Measurements from ENCODE around the gene IDUA. TPM values are rescaled to one million over a fixed set of nuclear protein-coding genes. Genes with fewer than 3 reads are reported as not detected.
A peak's percentile ranks its signal among the peaks of the same experiment; 100 is the strongest.
"Not testable (repeated sequence)": the region's sequence is repeated elsewhere in the genome, so short reads cannot be mapped to it uniquely, and the experiment has no call there.

The IDUA gene
- total and polyA plus RNA-seq, 4 donors = 5.1 to 40.2 (median 27.0) TPM

GRCh38 chr4:973431-974397, 13.1 kb upstream of the IDUA start, which contains the start of gene DGKQ:
Gene DGKQ, minus strand, starts transcription at chr4:973569. Its CDS starts 87 bp downstream, at chr4:973482.
- H3K27ac ChIP-seq (ENCODE audit: low read depth, low read length) = no peak within 1 kb of the TSS
- 16% methylated on average over 123 of the region's 123 CpGs for WGBS (ENCODE audit: insufficient coverage)
- peaks cover 22% of the 10 kb centered on the region for H3K36me3 ChIP-seq (ENCODE audit: control insufficient read depth, insufficient read depth, low read length)
- H3K4me1 ChIP-seq (ENCODE audit: control insufficient read depth, insufficient read depth, low read length) = peaks cover 25% of the 10 kb centered on the region
- peaks cover under 1% of the 10 kb centered on the region for H3K27me3 ChIP-seq (ENCODE audit: control insufficient read depth, insufficient read depth, low read length)
- peak within 1 kb of the TSS; percentile 50 for H3K4me3 ChIP-seq (ENCODE audit: low read depth, low read length)
- DNase-seq (ENCODE audit: low read depth in 4 of 6, low spot score in 6 of 6) = peak in 5 of 6 donors; percentile 65 to 95 (median 83)
- no peaks in the 10 kb centered on the region for H3K9me3 ChIP-seq (ENCODE audit: control insufficient read depth, insufficient read depth, low read length)

GRCh38 chr4:974668-975067, 12.2 kb upstream of the IDUA start:
- H3K9me3 ChIP-seq (ENCODE audit: control insufficient read depth, insufficient read depth, low read length) = no peaks in the 10 kb centered on the region
- H3K36me3 ChIP-seq (ENCODE audit: control insufficient read depth, insufficient read depth, low read length) = peaks cover 24% of the 10 kb centered on the region
- H3K4me3 ChIP-seq (ENCODE audit: low read depth, low read length) = no peak overlapping the region
- H3K27ac ChIP-seq (ENCODE audit: low read depth, low read length) = no peak overlapping the region
- WGBS (ENCODE audit: insufficient coverage) = 96% methylated on average over 9 of the region's 9 CpGs
- no peak for DNase-seq (ENCODE audit: low read depth in 4 of 6, low spot score in 6 of 6)
- no peaks in the 10 kb centered on the region for H3K27me3 ChIP-seq (ENCODE audit: control insufficient read depth, insufficient read depth, low read length)
- peaks cover 24% of the 10 kb centered on the region for H3K4me1 ChIP-seq (ENCODE audit: control insufficient read depth, insufficient read depth, low read length)

- Histone ChIP-seq H3K4me1 (ENCODE audit: control insufficient read depth, insufficient read depth, low read length) (peaks cover 19% of the 10 kb centered on the region), H3K36me3 (ENCODE audit: control insufficient read depth, insufficient read depth, low read length) (peaks cover 19% of the 10 kb centered on the region)
- no CpG with 5 or more reads among the region's 25 CpGs for WGBS (ENCODE audit: insufficient coverage)
- not testable (repeated sequence) for H3K27ac ChIP-seq (ENCODE audit: low read depth, low read length); DNase-seq (ENCODE audit: low read depth in 4 of 6, low spot score in 6 of 6); H3K4me3 ChIP-seq (ENCODE audit: low read depth, low read length); H3K27me3 ChIP-seq (ENCODE audit: control insufficient read depth, insufficient read depth, low read length); H3K9me3 ChIP-seq (ENCODE audit: control insufficient read depth, insufficient read depth, low read length)
These were observed 10.8 kb upstream of the IDUA start for GRCh38 chr4:976016-976415.

GRCh38 chr4:978957-979701, 7.7 kb upstream of the IDUA start:
- no peaks in the 10 kb centered on the region for H3K27me3 ChIP-seq (ENCODE audit: control insufficient read depth, insufficient read depth, low read length)
- no peaks in the 10 kb centered on the region for H3K4me1 ChIP-seq (ENCODE audit: control insufficient read depth, insufficient read depth, low read length)
- no peak overlapping the region for H3K4me3 ChIP-seq (ENCODE audit: low read depth, low read length)
- H3K9me3 ChIP-seq (ENCODE audit: control insufficient read depth, insufficient read depth, low read length) = no peaks in the 10 kb centered on the region
- H3K36me3 ChIP-seq (ENCODE audit: control insufficient read depth, insufficient read depth, low read length) = peaks cover 28% of the 10 kb centered on the region
- 62% methylated on average over 17 of the region's 20 CpGs for WGBS (ENCODE audit: insufficient coverage)
- no peak overlapping the region for H3K27ac ChIP-seq (ENCODE audit: low read depth, low read length)
- no peak for DNase-seq (ENCODE audit: low read depth in 4 of 6, low spot score in 6 of 6)

- no peak overlapping the region for H3K4me3 ChIP-seq (ENCODE audit: low read depth, low read length)
- H3K27me3 ChIP-seq (ENCODE audit: control insufficient read depth, insufficient read depth, low read length) = no peaks in the 10 kb centered on the region
- H3K4me1 ChIP-seq (ENCODE audit: control insufficient read depth, insufficient read depth, low read length) = peaks cover 16% of the 10 kb centered on the region
- DNase-seq (ENCODE audit: low read depth in 4 of 6, low spot score in 6 of 6) = no peak
- H3K27ac ChIP-seq (ENCODE audit: low read depth, low read length) = no peak overlapping the region
- H3K36me3 ChIP-seq (ENCODE audit: control insufficient read depth, insufficient read depth, low read length) = peaks cover 30% of the 10 kb centered on the region
- H3K9me3 ChIP-seq (ENCODE audit: control insufficient read depth, insufficient read depth, low read length) = no peaks in the 10 kb centered on the region
- WGBS (ENCODE audit: insufficient coverage) = 88% methylated on average over 17 of the region's 17 CpGs
These were observed 4.6 kb upstream of the IDUA start for GRCh38 chr4:982291-982690.

- Histone ChIP-seq H3K36me3 (ENCODE audit: control insufficient read depth, insufficient read depth, low read length) (peaks cover 33% of the 10 kb centered on the region), H3K27ac (ENCODE audit: low read depth, low read length) (no peak overlapping the region), H3K4me1 (ENCODE audit: control insufficient read depth, insufficient read depth, low read length) (peaks cover 22% of the 10 kb centered on the region), H3K27me3 (ENCODE audit: control insufficient read depth, insufficient read depth, low read length) (no peaks in the 10 kb centered on the region), H3K4me3 (ENCODE audit: low read depth, low read length) (no peak overlapping the region), H3K9me3 (ENCODE audit: control insufficient read depth, insufficient read depth, low read length) (no peaks in the 10 kb centered on the region)
- DNase-seq (ENCODE audit: low read depth in 4 of 6, low spot score in 6 of 6) = no peak
- WGBS (ENCODE audit: insufficient coverage) = 94% methylated on average over 12 of the region's 15 CpGs
These were observed 4.0 kb upstream of the IDUA start for GRCh38 chr4:982814-983213.

- DNase-seq (ENCODE audit: low read depth in 4 of 6, low spot score in 6 of 6) = no peak
- Histone ChIP-seq H3K4me1 (ENCODE audit: control insufficient read depth, insufficient read depth, low read length) (peaks cover 34% of the 10 kb centered on the region), H3K9me3 (ENCODE audit: control insufficient read depth, insufficient read depth, low read length) (no peaks in the 10 kb centered on the region), H3K36me3 (ENCODE audit: control insufficient read depth, insufficient read depth, low read length) (peaks cover 44% of the 10 kb centered on the region), H3K4me3 (ENCODE audit: low read depth, low read length) (no peak overlapping the region), H3K27ac (ENCODE audit: low read depth, low read length) (no peak overlapping the region), H3K27me3 (ENCODE audit: control insufficient read depth, insufficient read depth, low read length) (no peaks in the 10 kb centered on the region)
- WGBS (ENCODE audit: insufficient coverage) = 87% methylated on average over 10 of the region's 15 CpGs
These were observed 2.3 kb upstream of the IDUA start for GRCh38 chr4:984336-985054.

- 12% methylated on average over 17 of the region's 23 CpGs for WGBS (ENCODE audit: insufficient coverage)
- DNase-seq (ENCODE audit: low read depth in 4 of 6, low spot score in 6 of 6) = peak in 2 of 6 donors; percentile 18 to 50
- no peaks in the 10 kb centered on the region for H3K27me3 ChIP-seq (ENCODE audit: control insufficient read depth, insufficient read depth, low read length)
- peaks cover 34% of the 10 kb centered on the region for H3K4me1 ChIP-seq (ENCODE audit: control insufficient read depth, insufficient read depth, low read length)
- H3K36me3 ChIP-seq (ENCODE audit: control insufficient read depth, insufficient read depth, low read length) = peaks cover 50% of the 10 kb centered on the region
- H3K9me3 ChIP-seq (ENCODE audit: control insufficient read depth, insufficient read depth, low read length) = no peaks in the 10 kb centered on the region
- H3K27ac ChIP-seq (ENCODE audit: low read depth, low read length) = no peak overlapping the region
- no peak overlapping the region for H3K4me3 ChIP-seq (ENCODE audit: low read depth, low read length)
These were observed 1.6 kb upstream of the IDUA start for GRCh38 chr4:985123-985830.

- H3K4me3 ChIP-seq (ENCODE audit: low read depth, low read length) = peak overlapping the region; percentile 69
- WGBS (ENCODE audit: insufficient coverage) = 0% methylated on average over 11 of the region's 14 CpGs
- H3K36me3 ChIP-seq (ENCODE audit: control insufficient read depth, insufficient read depth, low read length) = peaks cover 56% of the 10 kb centered on the region
- no peaks in the 10 kb centered on the region for H3K9me3 ChIP-seq (ENCODE audit: control insufficient read depth, insufficient read depth, low read length)
- no peak for DNase-seq (ENCODE audit: low read depth in 4 of 6, low spot score in 6 of 6)
- H3K27me3 ChIP-seq (ENCODE audit: control insufficient read depth, insufficient read depth, low read length) = no peaks in the 10 kb centered on the region
- peak overlapping the region; percentile 61 for H3K27ac ChIP-seq (ENCODE audit: low read depth, low read length)
- peaks cover 34% of the 10 kb centered on the region for H3K4me1 ChIP-seq (ENCODE audit: control insufficient read depth, insufficient read depth, low read length)
These were observed 391 bp upstream of the IDUA start for GRCh38 chr4:986428-986878.

Measured in spinal cord (tissue), 10 donors.